HepG2 (cell line): ENCODE results near the gene ANXA11. TPM values are rescaled to one million over a fixed set of nuclear protein-coding genes. Genes with fewer than 3 reads are reported as not detected.
"Not testable (repeated sequence)": the region's sequence is repeated elsewhere in the genome, so short reads cannot be mapped to it uniquely, and the experiment has no call there.

Experiments
- ATAC-seq: fragments of 200-7000 bp; cut with Tn5 transposase; 3 replicates; pipeline ENCODE4 v1.9.1; 2020; ENCODE audit warnings: mild to moderate bottlenecking, moderate library complexity
- BruUV-seq: library from RNA; stranded (reverse); fragments of 400-500 nt; replicated peaks from 2 replicates; lab custom pipeline; 2021; lab: Mats Ljungman, UMichigan
- CTCF ChIA-PET: fragments of 300-600 bp; formaldehyde crosslinking; extraction: SDS; loops from one replicate; lab custom pipeline; 2021; ENCODE audit warnings: low total read pairs, inconsistent platforms, low intra/inter-chr PET ratio; lab: Yijun Ruan, JAX
- POLR2A ChIA-PET: fragments of 350-600 bp; sonication (Branson Sonifier 250); formaldehyde crosslinking; loops from one replicate; lab custom pipeline; 2020; ENCODE audit warnings: antibody characterized with exemption, inconsistent platforms; lab: Yijun Ruan, JAX
- DNase-seq: peaks from one replicate; pipeline ENCODE4 v3.0.0-alpha.2; 2015; ENCODE audit warnings: low spot score
- FAIRE-seq: peaks from 3 replicates; lab custom pipeline; 2011; peaks lifted over from hg19 to GRCh38; lab: Jason Lieb, UNC
- H2AFZ ChIP-seq: one replicate; pipeline ENCODE4 v1.6.1; 2011; ENCODE audit warnings: low read length, inconsistent platforms
- H3K27ac ChIP-seq: fragments of 300-600 bp; 3 replicates; pipeline ENCODE4 v1.8.0; 2011; ENCODE audit warnings: mixed run types, mild to moderate bottlenecking, mixed read lengths, low read length, inconsistent platforms; ENCODE audit not compliant: insufficient read depth; ENCODE audit errors: extremely low read length
- H3K27me3 ChIP-seq, 2 experiments: fragments of 200-600 bp in 1 of 2; 2 replicates in 1 of 2; 3 replicates in 1 of 2; pipeline versions ENCODE4 v1.6.0 to v1.8.0; 2011; ENCODE audit warnings: low read length in 2 of 2, mild to moderate bottlenecking in 2 of 2, moderate library complexity in 2 of 2, inconsistent platforms in 1 of 2; ENCODE audit not compliant: insufficient read depth in 2 of 2, control insufficient read depth in 1 of 2
- H3K36me3 ChIP-seq, 2 experiments: fragments of 200-600 bp in 1 of 2; replicated peaks in 1 of 2; 2 replicates in 1 of 2; 3 replicates in 1 of 2; pipeline versions ENCODE4 v1.5.1 to v1.8.0; 2011; ENCODE audit warnings: low read length in 2 of 2, inconsistent platforms in 1 of 2; ENCODE audit not compliant: insufficient read depth in 2 of 2, control insufficient read depth in 1 of 2
- H3K4me1 ChIP-seq: 2 replicates; pipeline ENCODE4 v1.5.1; 2012; ENCODE audit warnings: low read length, inconsistent platforms; ENCODE audit not compliant: insufficient read depth
- H3K4me2 ChIP-seq: 2 replicates; pipeline ENCODE4 v1.6.0; 2011; ENCODE audit warnings: low read depth, low read length, inconsistent platforms
- H3K4me3 ChIP-seq, 3 experiments: fragments of 200-600 bp in 1 of 3; sonication (generic), shearing (Covaris generic) in 1 of 3; replicated peaks in 1 of 3; 2 replicates each; pipeline ENCODE4 v1.5.1; 2011 to 2016; ENCODE audit warnings: low read length in 3 of 3, inconsistent platforms in 2 of 3, low read depth in 2 of 3, mild to moderate bottlenecking in 2 of 3, control low read depth in 1 of 3, mixed read lengths in 1 of 3; ENCODE audit not compliant: insufficient read depth in 1 of 3
- H3K79me2 ChIP-seq: one replicate; pipeline ENCODE4 v1.6.1; 2011; ENCODE audit warnings: low read length, inconsistent platforms; ENCODE audit not compliant: insufficient read depth
- H3K9ac ChIP-seq: 2 replicates; pipeline ENCODE4 v1.6.0; 2011; ENCODE audit warnings: mild to moderate bottlenecking, low read depth, low read length, inconsistent platforms; ENCODE audit not compliant: insufficient read depth
- H3K9me3 ChIP-seq: 2 replicates; pipeline ENCODE4 v1.5.1; 2012; ENCODE audit warnings: mild to moderate bottlenecking, low read length
- H4K20me1 ChIP-seq: 2 replicates; pipeline ENCODE4 v1.6.0; 2011; ENCODE audit warnings: inconsistent platforms, mild to moderate bottlenecking, low read length, moderate library complexity; ENCODE audit not compliant: insufficient read depth
- MAZ ChIP-seq, 2 experiments: sonication (generic) in 1 of 2; formaldehyde crosslinking in 1 of 2; IDR thresholded peaks; 2 replicates each; pipeline versions ENCODE4 v1.5.0 to v1.6.1; 2012 to 2020; ENCODE audit warnings: low read depth in 2 of 2, mild to moderate bottlenecking in 2 of 2, borderline replicate concordance in 1 of 2, improper control_type of control experiment in 1 of 2, low read length in 1 of 2, missing genetic modification reagents in 1 of 2, moderate library complexity in 1 of 2
- NCOA1 ChIP-seq: sonication (generic); formaldehyde crosslinking; IDR thresholded peaks from 2 replicates; pipeline ENCODE4 v1.9.0; 2021; ENCODE audit warnings: missing genetic modification reagents
- PCBP2 ChIP-seq: fragments of 200-400 bp; formaldehyde crosslinking; optimal IDR thresholded peaks from 2 replicates; pipeline ENCODE3; 2018; ENCODE audit warnings: low read length, low read depth; ENCODE audit not compliant: poor library complexity, severe bottlenecking
- ZNF850 ChIP-seq: sonication (generic); formaldehyde crosslinking; conservative IDR thresholded peaks from 2 replicates; pipeline ENCODE4 v1.9.0; 2021; ENCODE audit warnings: mild to moderate bottlenecking, missing genetic modification reagents
- WGBS: methylation state at CpG from one replicate; pipeline ENCODE4 v1.1.6; 2017; ENCODE audit warnings: low lambda C conversion rate; 5-methylcytosine and 5-hydroxymethylcytosine counted together
- in situ Hi-C: cut with HindIII; loops from 2 replicates; pipeline ENCODE4 v1.10.0; 2017; ENCODE audit warnings: low pct_unique_long_range_greater_than_20kb; ENCODE audit not compliant: extremely low pct_ligation_motif_present
- intact Hi-C: fragments of 100-400 bp; cut with micrococcal nuclease; formaldehyde crosslinking; loops from one replicate; pipeline ENCODE4 v1.10.0; 2022; ENCODE audit not compliant: unreplicated experiment
- polyA plus RNA-seq, 8 experiments: library from polyadenylated mRNA; depleted of rRNA in 3 of 8; stranded (reverse) in 7 of 8; unstranded in 1 of 8; fragments of >200 nt; fragmentation: Illumina TruSeq in 4 of 8; extraction: Trizol in 4 of 8; gene quantifications; 2 replicates each; pipeline versions ENCODE4 v1.2.1 to v1.2.3, GENCODE V29; 2011 to 2016; ENCODE audit warnings: low read depth in 4 of 8, missing spikeins in 1 of 8, mixed read lengths in 1 of 8; ENCODE audit not compliant: insufficient read depth in 1 of 8
- total RNA-seq, 5 experiments: library from RNA; depleted of rRNA; stranded (reverse); fragments of >200 nt; fragmentation: Illumina TruSeq; extraction: Trizol; gene quantifications; 2 replicates each; pipeline ENCODE4 v1.2.3, GENCODE V29; 2016; ENCODE audit warnings: low read depth in 1 of 5
- TF ChIP-seq, protein P1 (sequence below): sonication (generic); formaldehyde crosslinking; IDR thresholded peaks from 2 replicates; pipeline ENCODE4 v1.5.0; 2020; ENCODE audit warnings: missing genetic modification reagents
- TF ChIP-seq, protein P2 (sequence below): sonication (generic); formaldehyde crosslinking; IDR thresholded peaks from 2 replicates; pipeline ENCODE4 v1.4.0; 2020; ENCODE audit warnings: missing genetic modification reagents
- TF ChIP-seq, protein P3 (sequence below): sonication (generic); formaldehyde crosslinking; IDR thresholded peaks from 2 replicates; pipeline ENCODE4 v1.4.0; 2020; ENCODE audit warnings: missing genetic modification reagents, mild to moderate bottlenecking, borderline replicate concordance

Gene ANXA11
- total and polyA plus RNA-seq, 2 of the 13 experiments (the other 11 are each of a cell fraction or from before 2014, with no cell fraction given), result 30.6 to 51.5 TPM

DNA sequence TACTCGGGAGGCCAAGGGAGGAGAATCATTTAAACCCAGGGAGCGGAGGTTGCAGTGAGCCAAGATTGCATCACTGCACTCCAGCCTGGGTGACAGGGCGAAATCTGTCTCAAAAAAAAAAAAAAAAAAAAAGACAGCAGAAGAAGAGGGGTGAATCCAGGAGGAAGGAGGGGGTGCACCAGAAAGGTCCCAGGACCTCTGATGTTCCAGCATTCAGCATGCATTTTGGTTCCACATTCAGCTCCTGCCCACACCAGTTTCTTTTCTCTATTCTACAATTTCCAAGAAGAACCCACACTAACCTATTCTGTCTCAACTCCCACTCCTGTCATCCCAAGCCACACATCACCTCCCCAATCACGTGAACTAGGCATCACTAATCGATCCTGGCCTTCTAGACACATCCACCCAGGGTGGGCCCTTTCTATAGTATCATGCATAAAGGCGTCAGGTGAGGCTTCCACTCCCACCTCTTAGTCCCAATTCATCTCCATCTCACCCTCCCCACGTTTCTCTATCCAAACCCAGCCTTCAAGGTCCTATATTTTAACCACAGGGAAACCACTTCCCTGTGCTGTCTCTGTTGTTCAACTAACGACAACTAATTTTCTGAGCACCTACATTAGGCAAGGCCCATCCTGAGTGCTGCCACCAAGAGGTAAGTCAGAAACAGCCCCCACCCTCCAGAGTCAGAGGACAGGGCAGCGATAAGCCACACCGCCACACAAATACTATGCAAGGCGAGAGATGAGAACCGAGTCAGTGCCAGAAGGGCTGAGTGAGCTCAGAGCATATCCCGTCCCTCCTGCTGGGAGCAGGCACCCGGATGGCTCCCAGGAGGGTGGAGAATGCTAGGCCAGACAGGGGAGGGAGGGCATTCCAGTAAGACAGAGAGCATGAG is 2.2 kb downstream of the ANXA11 start (continued):
- peak; percentile 74; the same call in 1 of the 2 replicates for TF ChIP-seq MAZ (IDR thresholded peaks at IDR 0.05; ENCODE audit: borderline replicate concordance, low read depth, low read length)
- TF ChIP-seq MAZ (CRISPR knock-in tag; IDR thresholded peaks at IDR 0.05; ENCODE audit: low read depth), result 0 out of 2 replicates have a peak, but pooled peaks have one; percentile 38
- no peak for TF ChIP-seq NCOA1 (CRISPR knock-in tag)
- TF ChIP-seq, protein P1, sequence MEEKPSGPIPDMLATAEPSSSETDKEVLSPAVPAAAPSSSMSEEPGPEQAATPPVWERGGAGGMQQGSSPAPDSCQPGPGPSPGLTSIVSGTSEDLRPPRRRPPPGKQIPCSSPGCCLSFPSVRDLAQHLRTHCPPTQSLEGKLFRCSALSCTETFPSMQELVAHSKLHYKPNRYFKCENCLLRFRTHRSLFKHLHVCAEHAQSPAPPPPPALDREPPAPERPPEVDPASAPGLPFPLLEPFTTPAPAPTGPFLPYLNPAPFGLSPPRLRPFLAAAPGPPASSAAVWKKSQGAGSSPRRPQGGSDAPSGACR (CRISPR knock-in tag), result 0 out of 2 replicates have a peak, but pooled peaks have one; percentile 61
- TF ChIP-seq, protein P2, sequence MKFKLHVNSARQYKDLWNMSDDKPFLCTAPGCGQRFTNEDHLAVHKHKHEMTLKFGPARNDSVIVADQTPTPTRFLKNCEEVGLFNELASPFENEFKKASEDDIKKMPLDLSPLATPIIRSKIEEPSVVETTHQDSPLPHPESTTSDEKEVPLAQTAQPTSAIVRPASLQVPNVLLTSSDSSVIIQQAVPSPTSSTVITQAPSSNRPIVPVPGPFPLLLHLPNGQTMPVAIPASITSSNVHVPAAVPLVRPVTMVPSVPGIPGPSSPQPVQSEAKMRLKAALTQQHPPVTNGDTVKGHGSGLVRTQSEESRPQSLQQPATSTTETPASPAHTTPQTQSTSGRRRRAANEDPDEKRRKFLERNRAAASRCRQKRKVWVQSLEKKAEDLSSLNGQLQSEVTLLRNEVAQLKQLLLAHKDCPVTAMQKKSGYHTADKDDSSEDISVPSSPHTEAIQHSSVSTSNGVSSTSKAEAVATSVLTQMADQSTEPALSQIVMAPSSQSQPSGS (CRISPR knock-in tag), result no peak; the same call in 1 of the 2 replicates
- TF ChIP-seq PCBP2, result no peak
- TF ChIP-seq, protein P3, sequence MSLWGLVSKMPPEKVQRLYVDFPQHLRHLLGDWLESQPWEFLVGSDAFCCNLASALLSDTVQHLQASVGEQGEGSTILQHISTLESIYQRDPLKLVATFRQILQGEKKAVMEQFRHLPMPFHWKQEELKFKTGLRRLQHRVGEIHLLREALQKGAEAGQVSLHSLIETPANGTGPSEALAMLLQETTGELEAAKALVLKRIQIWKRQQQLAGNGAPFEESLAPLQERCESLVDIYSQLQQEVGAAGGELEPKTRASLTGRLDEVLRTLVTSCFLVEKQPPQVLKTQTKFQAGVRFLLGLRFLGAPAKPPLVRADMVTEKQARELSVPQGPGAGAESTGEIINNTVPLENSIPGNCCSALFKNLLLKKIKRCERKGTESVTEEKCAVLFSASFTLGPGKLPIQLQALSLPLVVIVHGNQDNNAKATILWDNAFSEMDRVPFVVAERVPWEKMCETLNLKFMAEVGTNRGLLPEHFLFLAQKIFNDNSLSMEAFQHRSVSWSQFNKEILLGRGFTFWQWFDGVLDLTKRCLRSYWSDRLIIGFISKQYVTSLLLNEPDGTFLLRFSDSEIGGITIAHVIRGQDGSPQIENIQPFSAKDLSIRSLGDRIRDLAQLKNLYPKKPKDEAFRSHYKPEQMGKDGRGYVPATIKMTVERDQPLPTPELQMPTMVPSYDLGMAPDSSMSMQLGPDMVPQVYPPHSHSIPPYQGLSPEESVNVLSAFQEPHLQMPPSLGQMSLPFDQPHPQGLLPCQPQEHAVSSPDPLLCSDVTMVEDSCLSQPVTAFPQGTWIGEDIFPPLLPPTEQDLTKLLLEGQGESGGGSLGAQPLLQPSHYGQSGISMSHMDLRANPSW (CRISPR knock-in tag), result no peak
- TF ChIP-seq ZNF850, result no peak

DNA sequence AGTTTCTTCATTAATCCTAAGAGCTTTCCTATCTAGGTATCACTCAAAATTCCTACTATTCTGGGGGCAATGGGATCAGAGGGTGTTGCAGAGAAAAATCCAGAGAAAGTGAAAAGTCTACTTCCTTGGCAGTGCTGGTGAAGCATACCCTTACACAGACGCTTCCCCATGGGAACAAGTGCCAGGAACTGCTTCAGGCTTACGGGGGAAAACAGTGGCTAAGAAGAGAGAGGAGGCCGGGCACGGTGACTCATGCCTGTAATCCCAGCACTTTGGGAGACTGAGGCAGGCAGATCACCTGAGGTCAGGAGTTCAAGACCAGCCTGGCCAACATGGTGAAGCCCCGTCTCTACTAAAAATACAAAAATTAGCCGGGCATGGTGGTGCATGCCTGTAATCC is 2.8 kb downstream of the ANXA11 start:
- WGBS, result 95% methylated on average over 6 of the region's 6 CpGs
- in situ Hi-C loops, BruUV-seq, ATAC-seq, H2AFZ ChIP-seq, H3K27me3 ChIP-seq, H3K9me3 ChIP-seq, H3K4me2 ChIP-seq, H3K27ac ChIP-seq, FAIRE-seq, CTCF ChIA-PET, H4K20me1 ChIP-seq, H3K36me3 ChIP-seq, H3K9ac ChIP-seq, DNase-seq, H3K4me3 ChIP-seq, POLR2A ChIA-PET: not testable (repeated sequence)
- intact Hi-C loops, result loop anchor here (10.0 kb wide), 1 partner anchor 58 kb away; no protein-coding TSS in a partner anchor
- Histone ChIP-seq H3K4me1 (peaks cover 58% of the 10 kb centered on the region), H3K79me2 (peaks cover 51% of the 10 kb centered on the region)
